Activated effector memory CD4-positive, alpha-beta T cell treated with anti-CD3 and anti-CD28 coated beads, Interleukin-2, amount 50 U/mL, for 16 hours (primary cell): ENCODE data around the gene TTC28.
"Not testable (repeated sequence)": the region's sequence is repeated elsewhere in the genome, so short reads cannot be mapped to it uniquely, and the experiment has no call there.

ENCODE experiments used
- DNase-seq: peaks from one replicate; pipeline ENCODE4 v3.0.0-alpha.2; 2020

Gene TTC28

GRCh38 chr22:28480000-28480715, 199.5 kb downstream of the TTC28 start:
- no peak for DNase-seq

GRCh38 chr22:28478564-28478963, 201.1 kb downstream of the TTC28 start:
- no peak for DNase-seq

DNA sequence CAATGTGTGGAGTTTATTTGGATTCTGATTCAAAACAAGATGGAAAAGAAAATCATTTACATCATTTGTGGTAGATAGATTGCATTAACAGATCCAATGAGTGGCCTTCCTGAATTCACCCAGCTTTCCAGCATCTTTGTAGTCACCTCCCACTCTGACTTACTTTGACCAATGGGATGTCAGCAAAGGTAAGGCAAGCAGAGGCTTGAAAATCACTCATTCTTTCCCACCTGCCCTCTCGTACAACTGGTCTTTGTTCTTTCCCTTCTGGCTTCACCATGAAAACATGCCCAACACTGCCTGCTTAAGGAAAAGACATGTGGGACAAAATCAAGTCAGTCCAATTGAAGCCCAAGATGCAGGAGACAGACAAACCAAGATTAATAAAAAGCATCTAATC, 202.1 kb downstream of the TTC28 start:
- DNase-seq: no peak

GRCh38 chr22:28474330-28474729, 205.3 kb downstream of the TTC28 start:
- DNase-seq: no peak

DNA sequence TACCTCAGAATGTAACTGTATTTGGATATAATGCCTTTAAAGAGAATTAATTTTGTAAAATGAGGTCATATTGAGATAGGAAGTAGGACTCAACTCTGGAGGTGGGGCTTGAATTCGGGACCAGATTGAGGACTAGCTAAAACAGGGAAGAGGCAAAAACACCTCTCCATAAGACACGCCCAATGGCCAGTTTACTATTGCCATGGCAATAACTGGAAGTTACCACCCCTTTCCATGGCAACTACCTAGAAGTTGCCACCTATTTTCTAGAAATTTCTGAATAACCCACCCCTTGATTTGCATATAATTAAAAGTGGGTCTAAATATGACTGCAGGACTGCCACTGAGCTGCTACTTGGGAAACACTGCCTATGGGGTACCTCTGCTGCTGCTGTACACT, 206.4 kb downstream of the TTC28 start:
- no peak for DNase-seq

DNA sequence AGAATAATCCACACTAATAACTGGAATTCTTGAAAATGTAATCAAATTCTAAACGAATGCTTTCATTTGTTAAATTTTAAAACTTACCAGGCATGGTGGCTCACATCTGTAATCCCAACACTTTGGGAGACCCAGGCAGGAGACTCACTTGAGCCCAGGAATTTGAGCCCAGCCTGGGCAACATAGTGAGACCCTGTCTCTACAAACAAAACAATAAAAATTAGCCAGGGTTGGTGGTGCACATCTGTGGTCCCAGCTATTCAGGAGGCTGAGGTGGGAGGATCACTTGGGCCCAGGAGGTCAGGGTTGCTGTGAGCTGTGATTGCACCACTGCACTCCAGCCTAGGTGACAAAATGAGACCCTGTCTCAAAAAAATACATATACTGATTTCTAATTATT, 212.6 kb downstream of the TTC28 start:
- not testable (repeated sequence) for DNase-seq

DNA sequence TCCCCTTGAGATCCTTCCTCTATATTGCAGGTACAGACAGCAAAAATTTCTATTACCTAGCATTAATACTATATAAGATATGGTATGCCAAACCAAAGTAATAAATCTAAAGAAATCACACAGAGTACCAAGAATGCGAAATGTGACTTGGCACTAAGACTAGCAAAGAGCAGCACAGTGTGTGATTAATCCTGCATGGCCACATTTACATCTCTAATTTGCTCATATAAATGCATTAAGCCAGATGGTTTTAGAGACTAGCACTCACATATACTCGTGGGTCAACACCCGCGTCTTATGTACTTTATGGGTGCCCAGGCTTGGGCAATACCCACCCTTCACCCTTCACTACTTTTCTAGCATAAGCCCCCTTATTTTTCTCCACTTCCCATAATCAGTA, 213.2 kb downstream of the TTC28 start:
- DNase-seq: no peak

DNA sequence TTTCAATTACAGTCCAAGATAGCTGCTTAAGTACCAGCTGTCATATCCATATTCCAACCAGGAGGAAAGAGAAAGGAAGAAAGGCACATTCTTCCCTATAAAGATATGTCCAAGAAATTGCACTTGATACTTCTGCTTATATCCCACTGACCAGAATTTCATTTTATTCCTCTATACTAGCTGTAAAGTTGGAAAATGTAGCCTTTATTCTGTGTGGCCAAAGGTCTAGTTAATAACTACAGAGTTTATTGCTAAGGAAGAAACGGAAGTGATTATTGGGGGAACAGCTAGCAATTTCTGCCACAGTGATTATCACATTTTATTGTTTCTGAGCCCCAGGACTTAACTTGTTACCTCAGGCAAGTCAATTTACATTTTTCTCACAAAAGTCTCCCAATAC, 213.8 kb downstream of the TTC28 start:
- no peak for DNase-seq

- no peak for DNase-seq
Observed at GRCh38 chr22:28464127-28464526, 215.5 kb downstream of the TTC28 start.

DNA sequence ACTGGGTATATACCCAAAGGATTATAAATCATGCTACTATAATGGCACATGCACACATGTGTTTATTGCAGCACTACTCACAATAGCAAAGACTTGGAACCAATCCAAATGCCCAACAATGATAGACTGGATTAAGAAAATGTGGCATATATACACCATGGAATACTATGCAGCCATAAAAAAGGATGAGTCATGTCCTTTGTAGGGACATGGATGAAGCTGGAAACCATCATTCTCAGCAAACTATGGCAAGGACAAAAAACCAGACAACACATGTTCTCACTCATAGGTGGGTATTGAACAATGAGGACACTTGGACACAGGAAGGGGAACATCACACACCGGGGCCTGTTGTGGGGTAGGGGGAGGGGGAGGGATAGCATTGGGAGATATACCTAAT, 216.2 kb downstream of the TTC28 start:
- not testable (repeated sequence) for DNase-seq

GRCh38 chr22:28462901-28463300, 216.7 kb downstream of the TTC28 start:
- no peak for DNase-seq

DNA sequence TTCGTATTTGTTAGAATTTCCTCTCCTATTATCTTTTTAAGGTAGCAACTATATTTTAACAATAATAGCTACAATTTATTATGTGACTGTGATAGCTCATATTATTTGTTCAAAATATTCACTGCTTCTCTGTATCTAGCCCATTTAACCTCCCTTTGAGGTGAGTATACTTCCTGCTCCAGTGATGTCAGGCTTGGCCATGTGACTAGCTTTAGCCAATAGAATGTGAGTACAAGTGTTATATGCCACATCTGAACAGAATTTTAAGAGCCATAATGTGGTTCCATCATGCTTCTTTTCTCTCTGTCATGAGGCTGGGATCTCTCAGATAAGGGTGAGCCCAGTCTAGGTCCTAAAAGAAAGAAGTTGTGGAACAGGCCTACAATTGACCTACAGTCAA, 217.6 kb downstream of the TTC28 start:
- no peak for DNase-seq

DNA sequence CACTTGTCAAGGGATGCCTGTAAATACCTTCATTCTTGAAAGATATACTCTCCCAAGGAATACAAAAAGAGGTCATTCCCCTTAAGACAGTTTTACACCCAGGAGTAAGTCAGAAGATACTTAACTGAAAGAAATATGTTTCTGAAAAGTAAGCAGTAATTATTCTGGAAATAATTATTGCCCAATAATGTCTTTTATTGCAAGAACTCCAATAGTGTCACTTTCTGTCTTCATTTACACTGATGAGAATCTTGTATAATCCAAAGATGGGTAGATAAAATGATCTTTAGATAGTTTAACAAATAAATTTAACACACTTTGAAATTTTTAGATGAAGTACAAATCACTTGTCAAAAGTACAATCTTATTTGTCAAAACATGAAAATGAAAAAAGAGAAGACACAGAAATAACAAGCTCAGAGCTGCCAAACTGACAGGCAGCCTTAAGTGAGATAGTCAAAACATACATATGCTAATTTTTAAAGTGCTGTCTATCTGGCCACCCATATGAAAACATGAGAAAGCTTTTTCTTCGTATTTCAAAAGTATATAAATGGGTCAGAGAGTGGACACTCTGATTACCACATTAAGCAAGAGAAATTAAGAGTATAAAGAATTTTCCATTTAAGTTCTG, 225.1 kb downstream of the TTC28 start:
- DNase-seq: no peak

GRCh38 chr22:28450109-28450508, 229.5 kb downstream of the TTC28 start:
- DNase-seq: no peak

- DNase-seq: no peak
Observed at GRCh38 chr22:28449041-28449440, 230.6 kb downstream of the TTC28 start.

DNA sequence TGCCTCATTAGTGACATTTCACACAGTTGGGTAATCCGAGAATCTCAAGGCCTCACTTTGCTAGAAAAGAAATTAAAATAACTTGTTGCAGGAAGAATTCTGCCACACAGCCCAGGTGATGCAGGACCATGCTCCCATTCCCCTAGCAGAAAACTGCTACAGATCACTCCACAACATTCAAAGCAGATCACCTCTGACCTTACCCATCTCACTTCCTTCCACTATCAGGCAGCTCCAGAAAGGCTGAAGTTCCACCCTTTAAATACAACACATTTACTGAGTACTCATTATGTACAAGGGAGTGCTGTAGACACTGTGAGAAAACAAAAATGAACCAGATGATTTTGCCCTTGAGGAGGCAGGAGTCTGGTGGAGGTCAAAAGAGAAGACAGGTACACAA, 231.0 kb downstream of the TTC28 start:
- no peak for DNase-seq

DNA sequence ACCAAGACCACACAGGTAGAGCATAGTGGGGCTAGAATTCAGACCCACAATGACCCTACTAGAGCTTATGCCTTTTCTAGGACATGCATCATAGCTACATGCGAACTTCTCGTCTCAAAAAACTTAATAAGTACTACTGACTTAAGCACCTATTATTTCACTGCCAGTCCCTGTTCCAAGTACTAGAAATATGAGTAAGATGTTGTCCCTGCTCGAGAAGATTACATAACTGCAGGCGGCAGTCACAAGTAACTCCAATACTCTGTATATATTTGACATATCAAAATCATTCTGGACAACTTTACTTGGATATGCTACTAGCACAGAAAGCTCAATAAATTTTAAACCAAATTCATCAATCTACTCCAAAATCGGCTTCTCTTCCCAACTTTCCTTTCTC, 235.0 kb downstream of the TTC28 start:
- no peak for DNase-seq

- no peak for DNase-seq
Observed at GRCh38 chr22:28443526-28443876, 236.1 kb downstream of the TTC28 start.

GRCh38 chr22:28442711-28443525, 236.7 kb downstream of the TTC28 start:
- no peak for DNase-seq

DNA sequence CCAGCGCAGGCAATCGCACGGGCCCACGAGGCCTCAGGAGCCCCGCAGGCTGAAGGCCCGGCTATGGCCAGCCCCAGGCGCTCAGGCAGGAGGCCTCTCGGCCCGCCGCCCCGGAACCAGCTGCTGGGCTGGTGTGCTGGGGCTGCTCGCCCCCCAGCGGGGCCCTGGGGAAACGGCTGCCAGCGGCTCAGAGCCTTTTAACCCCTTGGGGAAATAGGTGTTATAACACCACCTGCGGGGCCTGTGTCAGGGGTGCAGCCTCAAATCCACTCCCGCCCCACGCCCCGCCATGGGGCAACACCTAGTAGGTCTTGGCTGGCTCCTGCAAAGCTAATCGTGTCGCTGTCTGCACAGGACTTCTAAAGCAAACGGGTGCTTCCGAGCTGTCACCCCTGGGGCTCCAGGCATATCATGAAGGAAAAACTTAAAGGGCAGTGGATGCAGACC, 237.4 kb downstream of the TTC28 start:
- peak; percentile 81 for DNase-seq

DNA sequence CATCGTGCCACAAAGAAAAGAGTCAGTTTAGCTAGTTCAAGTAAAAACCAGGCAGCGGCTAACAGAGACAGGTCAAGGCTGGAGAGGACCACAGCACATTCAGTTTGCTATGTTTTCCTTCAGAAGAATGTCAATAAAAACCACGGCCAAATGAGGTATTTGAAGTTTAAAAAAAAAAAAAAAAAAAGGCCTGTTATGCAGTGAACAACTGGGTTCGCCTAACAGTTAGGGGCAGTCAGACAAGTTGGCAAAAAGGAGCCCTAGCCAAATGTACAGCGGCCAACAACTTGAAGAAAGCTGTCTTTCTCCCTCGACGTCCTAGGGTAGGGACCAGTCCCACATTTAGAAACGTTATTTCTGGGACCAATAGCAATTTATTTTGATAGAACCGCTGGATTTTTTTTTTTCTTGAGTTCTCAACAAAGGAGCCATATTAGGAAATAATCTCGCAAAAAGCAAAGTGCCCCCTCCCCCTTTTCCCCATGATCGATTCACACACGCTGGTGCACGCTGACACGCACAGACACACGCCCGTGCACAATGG, 237.8 kb downstream of the TTC28 start:
- DNase-seq: no peak

DNA sequence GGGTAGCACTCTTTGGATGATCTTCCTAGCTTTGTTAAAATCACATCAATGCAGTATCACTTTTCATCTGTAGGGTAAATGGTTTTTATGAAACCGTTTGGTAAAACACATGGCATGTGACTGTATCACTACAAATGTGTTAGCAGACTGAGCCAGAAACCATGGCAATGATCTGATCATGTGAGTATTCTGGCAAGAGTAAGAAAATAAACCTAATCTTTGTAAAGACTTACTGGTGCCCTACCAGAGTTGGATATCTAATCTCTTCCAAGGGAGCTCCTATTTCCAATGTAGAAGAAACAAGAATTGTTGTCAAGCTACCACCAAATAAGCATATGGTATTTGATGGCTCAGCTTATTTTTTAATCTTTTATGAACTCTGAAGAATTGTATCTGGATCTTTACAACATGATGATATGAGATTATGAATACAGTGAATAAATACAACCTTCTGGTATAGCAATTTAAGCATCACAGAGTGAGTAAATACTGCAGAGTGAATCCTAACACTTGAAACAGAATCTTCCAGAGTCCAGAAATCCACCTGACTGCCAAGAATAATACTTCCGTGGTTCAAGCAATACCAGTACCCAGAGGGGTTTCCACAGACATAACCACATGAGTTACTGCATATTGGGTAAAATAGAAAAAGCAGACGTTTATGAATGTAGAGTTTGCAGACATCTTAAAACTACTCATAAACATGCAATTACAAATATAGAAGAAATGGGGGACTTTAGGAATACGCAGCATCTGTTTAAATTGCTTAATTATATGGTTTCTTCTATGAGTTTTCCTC, 238.8 kb downstream of the TTC28 start:
- no peak for DNase-seq
